Mesothelial cell of epicardium (in vitro differentiated cells): Measurements from ENCODE around the gene SLC24A3. TPM values are rescaled to one million over a fixed set of nuclear protein-coding genes. Genes with fewer than 3 reads are reported as not detected.

Experiments
- DNase-seq, 2 experiments: peaks; one replicate each; pipeline ENCODE4 v3.0.0; 2021; ENCODE audit warnings: low spot score in 2 of 2; ENCODE audit not compliant: unreplicated experiment in 2 of 2
- H3K27ac Mint-ChIP-seq: 2 replicates; pipeline ENCODE4 v1.8.0; 2021; ENCODE audit warnings: mixed read lengths
- H3K27me3 Mint-ChIP-seq: 2 replicates; pipeline ENCODE4 v1.8.0; 2021; ENCODE audit warnings: low read depth, mixed read lengths
- H3K36me3 Mint-ChIP-seq: 2 replicates; pipeline ENCODE4 v1.8.0; 2021; ENCODE audit warnings: mixed read lengths
- H3K4me1 Mint-ChIP-seq: 2 replicates; pipeline ENCODE4 v1.8.0; 2021; ENCODE audit warnings: mixed read lengths
- H3K4me3 Mint-ChIP-seq: 2 replicates; pipeline ENCODE4 v1.8.0; 2021; ENCODE audit warnings: mild to moderate bottlenecking, moderate library complexity, mixed read lengths
- H3K9me3 Mint-ChIP-seq: 2 replicates; pipeline ENCODE4 v1.8.0; 2021; ENCODE audit warnings: mixed read lengths
- total RNA-seq: library from RNA; stranded (reverse); gene quantifications from 3 replicates; pipeline ENCODE4 v1.2.1, GENCODE V29; 2021
- TF ChIP-seq, protein P1 (sequence below): fragments of 200-600 bp; sonication (generic); IDR thresholded peaks from one replicate; pipeline ENCODE4 v1.5.0; 2021; ENCODE audit warnings: antibody characterized with exemption; ENCODE audit not compliant: unreplicated experiment

SLC24A3 gene
- total RNA-seq, 1 donor from 2014 or later: 3.2 TPM

DNA sequence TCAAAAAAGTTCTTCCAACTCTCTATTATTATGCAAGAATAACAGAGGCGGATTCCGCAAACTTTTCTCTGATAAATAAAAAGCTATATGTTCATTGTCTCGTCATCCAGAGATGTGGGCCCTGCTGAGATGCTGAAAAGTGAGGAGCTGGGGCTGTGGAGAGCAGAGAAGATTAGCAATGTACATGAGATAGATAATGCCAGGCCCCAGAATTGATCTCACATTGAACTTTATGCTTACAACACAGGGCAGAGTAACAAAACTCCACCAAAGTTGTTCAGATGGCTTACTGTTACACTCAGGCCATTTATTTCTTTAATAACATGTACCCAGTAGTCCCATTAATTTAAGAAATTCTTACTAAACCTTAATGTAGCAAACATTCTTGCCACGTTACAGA is 512.9 kb downstream of the SLC24A3 start:
- Mint-ChIP-seq H3K27ac (no peak overlapping the region), H3K9me3 (no peaks in the 10 kb centered on the region), H3K4me3 (no peak overlapping the region), H3K27me3 (no peaks in the 10 kb centered on the region), H3K36me3 (no peaks in the 10 kb centered on the region), H3K4me1 (peaks cover 4% of the 10 kb centered on the region)
- TF ChIP-seq, protein P1, sequence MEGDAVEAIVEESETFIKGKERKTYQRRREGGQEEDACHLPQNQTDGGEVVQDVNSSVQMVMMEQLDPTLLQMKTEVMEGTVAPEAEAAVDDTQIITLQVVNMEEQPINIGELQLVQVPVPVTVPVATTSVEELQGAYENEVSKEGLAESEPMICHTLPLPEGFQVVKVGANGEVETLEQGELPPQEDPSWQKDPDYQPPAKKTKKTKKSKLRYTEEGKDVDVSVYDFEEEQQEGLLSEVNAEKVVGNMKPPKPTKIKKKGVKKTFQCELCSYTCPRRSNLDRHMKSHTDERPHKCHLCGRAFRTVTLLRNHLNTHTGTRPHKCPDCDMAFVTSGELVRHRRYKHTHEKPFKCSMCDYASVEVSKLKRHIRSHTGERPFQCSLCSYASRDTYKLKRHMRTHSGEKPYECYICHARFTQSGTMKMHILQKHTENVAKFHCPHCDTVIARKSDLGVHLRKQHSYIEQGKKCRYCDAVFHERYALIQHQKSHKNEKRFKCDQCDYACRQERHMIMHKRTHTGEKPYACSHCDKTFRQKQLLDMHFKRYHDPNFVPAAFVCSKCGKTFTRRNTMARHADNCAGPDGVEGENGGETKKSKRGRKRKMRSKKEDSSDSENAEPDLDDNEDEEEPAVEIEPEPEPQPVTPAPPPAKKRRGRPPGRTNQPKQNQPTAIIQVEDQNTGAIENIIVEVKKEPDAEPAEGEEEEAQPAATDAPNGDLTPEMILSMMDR: no peak
- DNase-seq: no peak

DNA sequence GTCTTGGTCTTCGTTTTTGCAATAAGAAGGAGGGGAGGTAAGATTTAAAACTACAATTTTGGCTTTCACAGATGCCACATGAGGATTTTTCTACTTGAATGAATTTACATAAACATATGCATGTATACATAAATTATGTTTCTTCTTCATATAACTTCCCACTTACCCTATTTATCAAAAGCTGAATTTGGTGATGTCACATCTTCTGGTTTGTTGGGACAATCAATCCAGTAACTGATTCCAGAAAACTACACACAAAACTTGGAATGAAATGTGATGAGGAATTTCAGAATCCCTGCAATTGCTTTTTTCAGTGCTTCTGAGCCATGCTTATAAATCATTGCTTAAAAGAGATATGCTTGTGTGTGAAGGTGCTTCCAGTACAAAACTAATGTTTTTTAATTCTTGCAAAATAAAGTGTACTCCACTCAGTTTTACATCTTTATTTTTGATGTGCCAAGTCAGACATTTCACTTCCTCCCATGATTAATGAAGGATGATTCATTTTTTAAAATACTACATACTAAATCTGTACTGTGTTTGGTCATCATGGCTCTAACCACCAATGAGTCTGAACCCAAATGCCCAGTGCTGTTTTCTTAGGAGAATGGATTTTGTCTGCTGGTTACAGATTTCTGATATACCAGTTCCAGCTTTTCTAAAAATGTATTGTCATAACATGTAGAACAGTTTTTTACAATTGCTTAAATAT is 513.5 kb downstream of the SLC24A3 start:
- no peak for DNase-seq
- TF ChIP-seq, protein P1: no peak
- no peak overlapping the region for H3K27ac Mint-ChIP-seq

DNA sequence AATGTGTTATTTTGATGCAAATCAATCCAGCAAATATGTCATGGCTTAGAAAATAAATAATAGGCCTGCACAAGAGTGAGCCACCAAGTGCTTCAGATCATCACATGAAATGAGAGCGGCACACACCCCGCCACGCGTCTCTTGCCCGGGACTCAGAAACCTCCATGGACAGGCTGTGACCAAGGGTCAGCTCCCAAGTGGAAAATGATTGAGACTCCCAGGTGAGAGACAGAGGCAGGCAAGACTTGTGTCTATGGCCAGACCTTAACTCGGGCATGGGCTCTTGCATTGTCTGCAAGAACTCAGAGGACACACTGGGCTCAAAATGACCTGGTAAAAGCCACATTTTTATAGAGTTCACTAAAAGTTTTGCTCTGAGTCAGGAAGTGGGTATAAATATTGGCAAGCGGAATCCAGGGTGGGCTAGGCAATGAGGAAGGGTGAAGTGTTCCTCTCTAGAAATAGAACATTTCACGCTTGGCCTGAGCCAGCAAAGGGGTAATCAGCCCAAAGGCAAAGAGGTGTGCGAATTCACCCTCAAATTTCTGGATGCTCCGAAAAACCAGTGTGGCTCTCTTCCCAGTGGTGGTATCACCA is 514.9 kb downstream of the SLC24A3 start:
- DNase-seq: no peak
- Mint-ChIP-seq H3K27me3 (no peaks in the 10 kb centered on the region), H3K4me3 (no peak overlapping the region), H3K36me3 (no peaks in the 10 kb centered on the region), H3K27ac (no peak overlapping the region), H3K9me3 (no peaks in the 10 kb centered on the region), H3K4me1 (peaks cover 4% of the 10 kb centered on the region)
- TF ChIP-seq, protein P1: no peak

More for the DNA sequence above, 513.5 kb downstream of the SLC24A3 start:
- H3K9me3 Mint-ChIP-seq: no peaks in the 10 kb centered on the region
- H3K4me1 Mint-ChIP-seq: peaks cover 4% of the 10 kb centered on the region
- H3K4me3 Mint-ChIP-seq: no peak overlapping the region
- no peaks in the 10 kb centered on the region for H3K36me3 Mint-ChIP-seq
- no peaks in the 10 kb centered on the region for H3K27me3 Mint-ChIP-seq

DNA sequence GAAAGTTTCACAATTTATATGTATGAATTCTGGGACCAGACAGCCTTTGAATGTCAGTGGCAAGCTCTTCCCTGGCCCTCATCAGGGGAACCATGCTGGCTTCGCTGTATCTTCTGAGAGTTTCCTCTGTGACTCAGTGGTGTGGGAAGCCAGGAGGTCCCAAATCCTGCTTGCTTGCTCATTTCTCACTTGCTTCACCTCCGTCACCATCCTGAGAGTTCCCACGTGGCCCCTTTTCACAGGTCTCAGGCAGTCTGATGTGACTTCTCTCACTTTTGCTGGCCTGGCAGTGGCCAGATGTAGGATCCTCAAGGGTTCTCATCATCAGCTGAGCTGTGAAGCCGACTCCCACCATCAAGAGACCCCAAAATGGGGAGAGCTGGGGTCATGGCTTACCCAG is 517.2 kb downstream of the SLC24A3 start:
- H3K27ac Mint-ChIP-seq: no peak overlapping the region
- no peaks in the 10 kb centered on the region for H3K27me3 Mint-ChIP-seq
- H3K4me3 Mint-ChIP-seq: no peak overlapping the region
- no peaks in the 10 kb centered on the region for H3K36me3 Mint-ChIP-seq
- peaks cover 18% of the 10 kb centered on the region for H3K4me1 Mint-ChIP-seq
- H3K9me3 Mint-ChIP-seq: no peaks in the 10 kb centered on the region
- DNase-seq: no peak
- TF ChIP-seq, protein P1: no peak

DNA sequence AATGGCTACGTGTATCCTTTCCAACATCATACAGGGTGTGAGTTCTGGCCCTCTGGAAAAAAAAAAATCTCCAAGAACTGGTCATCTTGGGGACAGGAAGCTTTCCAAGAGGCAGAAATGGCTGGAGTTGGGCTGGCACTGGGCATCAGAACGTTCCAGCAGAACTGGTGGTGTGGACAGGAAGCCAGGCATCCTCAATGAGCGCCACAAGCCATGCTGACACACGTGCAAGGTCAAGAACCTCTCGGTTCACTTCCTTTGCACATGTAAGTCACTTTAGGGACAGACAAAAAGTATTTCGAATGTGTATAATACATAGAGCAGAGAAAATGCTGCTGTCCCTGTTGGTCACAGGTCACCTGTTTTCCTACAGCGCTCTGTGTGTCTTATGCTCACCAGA is 518.3 kb downstream of the SLC24A3 start:
- H3K27me3 Mint-ChIP-seq: no peaks in the 10 kb centered on the region
- H3K9me3 Mint-ChIP-seq: no peaks in the 10 kb centered on the region
- TF ChIP-seq, protein P1: no peak
- peaks cover 27% of the 10 kb centered on the region for H3K4me1 Mint-ChIP-seq
- no peak overlapping the region for H3K27ac Mint-ChIP-seq
- DNase-seq: no peak
- H3K36me3 Mint-ChIP-seq: no peaks in the 10 kb centered on the region
- no peak overlapping the region for H3K4me3 Mint-ChIP-seq
